22Rv1 (cell line): Measurements from ENCODE around the gene SKIDA1.

Experiments used
- H3K27ac ChIP-seq: fragments of 450-650 bp; 2 replicates; pipeline ENCODE4 v1.5.1; 2017
- CTCF ChIP-seq: fragments of 450-650 bp; IDR thresholded peaks from 2 replicates; pipeline ENCODE4 v1.5.1; 2017; ENCODE audit warnings: mild to moderate bottlenecking
- ZFX ChIP-seq: fragments of 450-650 bp; IDR thresholded peaks from 2 replicates; pipeline ENCODE4 v1.6.1; 2017; ENCODE audit warnings: antibody characterized with exemption, borderline replicate concordance

The SKIDA1 gene

GRCh38 chr10:21490711-21491105 is 34.8 kb downstream of the SKIDA1 start:
- no peak for TF ChIP-seq ZFX
- no peak for TF ChIP-seq CTCF
- no peak overlapping the region for H3K27ac ChIP-seq

- no peak for TF ChIP-seq ZFX
- no peak for TF ChIP-seq CTCF
Measured at GRCh38 chr10:21490028-21490710, 35.3 kb downstream of the SKIDA1 start.

GRCh38 chr10:21488957-21489446 is 36.5 kb downstream of the SKIDA1 start:
- TF ChIP-seq CTCF: no peak
- no peak for TF ChIP-seq ZFX
- H3K27ac ChIP-seq: no peak overlapping the region

More at GRCh38 chr10:21490028-21490710, 35.3 kb downstream of the SKIDA1 start:
- no peak overlapping the region for H3K27ac ChIP-seq

- TF ChIP-seq CTCF (no peak), ZFX (no peak)
- H3K27ac ChIP-seq: no peak overlapping the region
Measured at GRCh38 chr10:21488246-21488956, 37.1 kb downstream of the SKIDA1 start.

GRCh38 chr10:21487416-21488180 is 37.9 kb downstream of the SKIDA1 start:
- H3K27ac ChIP-seq: no peak overlapping the region
- TF ChIP-seq CTCF (no peak), ZFX (no peak)

- H3K27ac ChIP-seq: no peak overlapping the region
- TF ChIP-seq ZFX (no peak), CTCF (no peak)
Measured at GRCh38 chr10:21482821-21483220, 42.7 kb downstream of the SKIDA1 start.
